GM12892 (cell line): ENCODE data around the gene FFAR2.

ENCODE experiments used
- POLR2A ChIP-seq: IDR thresholded peaks from 2 replicates; pipeline ENCODE4 v1.6.1; 2011; ENCODE audit warnings: low read depth, low read length, control low read depth
- POLR2AphosphoS5 ChIP-seq: IDR thresholded peaks from 2 replicates; pipeline ENCODE4 v1.6.1; 2011; ENCODE audit warnings: low read depth, low read length, control low read depth
- TAF1 ChIP-seq: IDR thresholded peaks from 2 replicates; pipeline ENCODE4 v1.6.1; 2011; ENCODE audit warnings: low read depth, mild to moderate bottlenecking, control low read depth, low read length, borderline replicate concordance

DNA sequence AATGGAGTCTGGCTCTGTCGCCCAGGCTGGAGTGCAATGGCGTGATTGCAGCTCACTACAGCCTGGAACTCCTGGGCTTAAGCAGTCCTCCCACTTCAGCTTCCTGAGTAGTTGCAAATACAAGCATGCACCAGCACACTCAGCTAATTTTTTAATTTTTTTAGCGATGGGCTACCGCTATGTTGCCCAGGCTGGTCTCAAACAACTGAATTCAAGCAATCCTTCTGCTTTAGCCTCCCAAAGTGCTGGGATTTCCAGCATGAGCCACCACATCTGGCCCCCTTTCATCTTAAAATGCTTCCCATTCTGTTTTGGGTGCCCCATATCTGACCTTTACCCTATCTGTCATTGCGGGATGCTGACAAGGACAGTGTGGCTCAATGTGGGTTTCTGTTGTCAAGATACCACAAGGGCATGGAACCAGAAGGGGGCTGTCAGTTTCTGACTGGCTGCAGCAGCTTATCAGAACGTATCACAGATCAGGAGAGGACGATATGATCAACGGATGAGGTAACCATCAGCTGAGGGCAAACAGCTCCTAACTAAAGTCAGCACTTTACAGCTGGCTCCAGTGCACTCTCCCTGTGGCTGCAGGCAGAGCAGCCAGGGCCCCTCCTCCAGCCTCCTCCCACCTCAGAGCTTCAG, 44.8 kb upstream of the FFAR2 start:
- TF ChIP-seq POLR2A: no peak
- no peak for TF ChIP-seq TAF1
- no peak for TF ChIP-seq POLR2AphosphoS5
